K562 (cell line): ENCODE measurements around the gene VPS18. TPM values are rescaled to one million over a fixed set of nuclear protein-coding genes. Genes with fewer than 3 reads are reported as not detected.

Source experiments
- ATAC-seq: fragments of 200-7000 bp; cut with Tn5 transposase; 3 replicates; pipeline ENCODE4 v1.9.1; 2020; ENCODE audit warnings: moderate library complexity
- BruUV-seq: library from RNA; stranded (reverse); fragments of 400-500 nt; replicated peaks from 2 replicates; lab custom pipeline; 2021; lab: Mats Ljungman, UMichigan
- CTCF ChIA-PET: fragments of 300-600 bp; formaldehyde crosslinking; extraction: SDS; loops from one replicate; lab custom pipeline; 2021; ENCODE audit warnings: low intra/inter-chr PET ratio; lab: Yijun Ruan, JAX
- POLR2A ChIA-PET: fragments of 300-600, 350-650 bp; sonication (Branson Sonifier 250); formaldehyde crosslinking; extraction: SDS; loops from one replicate; lab custom pipeline; 2021; ENCODE audit warnings: antibody characterized with exemption, inconsistent platforms; lab: Yijun Ruan, JAX
- DNase-seq, 4 experiments: peaks; one replicate each; pipeline versions ENCODE4 v3.0.0 to v3.0.0-alpha.2; 2011 to 2018; ENCODE audit warnings: low spot score in 3 of 4, mixed read lengths in 3 of 4; ENCODE audit errors: extremely low read depth in 1 of 4
- FAIRE-seq: peaks from 2 replicates; lab custom pipeline; 2011; peaks lifted over from hg19 to GRCh38; lab: Jason Lieb, UNC
- H2AFZ ChIP-seq: 2 replicates; pipeline ENCODE4 v1.6.0; 2011; ENCODE audit warnings: low read depth, low read length, control low read depth, inconsistent platforms
- H3K27ac ChIP-seq: fragments of 200-600 bp; 3 replicates; pipeline ENCODE4 v1.8.0; 2011; ENCODE audit warnings: low read depth, mild to moderate bottlenecking, control low read depth, inconsistent platforms, low read length, moderate library complexity, mixed read lengths; ENCODE audit errors: extremely low read depth
- H3K27me3 ChIP-seq, 2 experiments: fragments of 300-600 bp in 1 of 2; 2 replicates in 1 of 2; 3 replicates in 1 of 2; pipeline versions ENCODE4 v1.6.0 to v1.8.0; 2011; ENCODE audit warnings: inconsistent platforms in 2 of 2, low read length in 2 of 2, mild to moderate bottlenecking in 1 of 2, mixed read lengths in 1 of 2, moderate library complexity in 1 of 2; ENCODE audit not compliant: control insufficient read depth in 2 of 2, insufficient read depth in 2 of 2
- H3K36me3 ChIP-seq: fragments of 300-600 bp; 3 replicates; pipeline ENCODE4 v1.8.0; 2011; ENCODE audit warnings: mild to moderate bottlenecking, low read length, inconsistent platforms; ENCODE audit not compliant: control insufficient read depth, insufficient read depth
- H3K4me1 ChIP-seq, 2 experiments: fragments of 200-600 bp in 1 of 2; replicated peaks in 1 of 2; 2 replicates in 1 of 2; 3 replicates in 1 of 2; pipeline versions ENCODE4 v1.5.1 to v1.8.0; 2011; ENCODE audit warnings: inconsistent platforms in 2 of 2, low read length in 2 of 2, mild to moderate bottlenecking in 1 of 2, mixed read lengths in 1 of 2, moderate library complexity in 1 of 2; ENCODE audit not compliant: control insufficient read depth in 2 of 2, insufficient read depth in 2 of 2
- H3K4me2 ChIP-seq: 2 replicates; pipeline ENCODE4 v1.6.1; 2011; ENCODE audit warnings: low read length, control low read depth, inconsistent platforms, mixed read lengths; ENCODE audit not compliant: insufficient read depth
- H3K4me3 ChIP-seq: fragments of 200-600 bp; sonication (generic), shearing (Covaris generic); 2 replicates; pipeline ENCODE4 v1.5.1; 2016; ENCODE audit warnings: control low read depth, inconsistent platforms
- H3K79me2 ChIP-seq: fragments of 200-600 bp; 3 replicates; pipeline ENCODE4 v1.8.0; 2011; ENCODE audit warnings: low read length, inconsistent platforms; ENCODE audit not compliant: control insufficient read depth, insufficient read depth
- H3K9ac ChIP-seq, 2 experiments: 2 replicates each; pipeline versions ENCODE4 v1.6.0 to v1.6.1; 2011; ENCODE audit warnings: low read depth in 2 of 2, low read length in 2 of 2, control low read depth in 1 of 2, inconsistent platforms in 1 of 2, mild to moderate bottlenecking in 1 of 2, mixed read lengths in 1 of 2; ENCODE audit not compliant: insufficient read depth in 1 of 2
- H3K9me1 ChIP-seq: one replicate; pipeline ENCODE4 v1.6.0; 2011; ENCODE audit warnings: inconsistent platforms, mild to moderate bottlenecking, low read length, moderate library complexity; ENCODE audit not compliant: control insufficient read depth, insufficient read depth
- H3K9me3 ChIP-seq: replicated peaks from 2 replicates; pipeline ENCODE4 v1.5.1; 2011; ENCODE audit warnings: low read depth, low read length, inconsistent platforms; ENCODE audit not compliant: control insufficient read depth, insufficient read depth
- H4K20me1 ChIP-seq: replicated peaks from 2 replicates; pipeline ENCODE4 v1.6.1; 2011; ENCODE audit warnings: low read length, inconsistent platforms, mixed read lengths; ENCODE audit not compliant: control insufficient read depth, insufficient read depth
- ADNP ChIP-seq: fragments of 200-800 bp; sonication (Bioruptor generic); IDR thresholded peaks from 2 replicates; pipeline ENCODE4 v1.6.1; 2016; ENCODE audit warnings: missing genetic modification characterization, missing compliant biosample characterization
- ARID1B ChIP-seq: fragments of 450-650 bp; IDR thresholded peaks from 2 replicates; pipeline ENCODE4 v1.6.1; 2016; ENCODE audit warnings: antibody characterized with exemption, mild to moderate bottlenecking, inconsistent platforms
- CBFA2T3 ChIP-seq: fragments of 450-650 bp; IDR thresholded peaks from 2 replicates; pipeline ENCODE4 v1.6.1; 2017
- E2F4 ChIP-seq: sonication (generic); formaldehyde crosslinking; IDR thresholded peaks from 2 replicates; pipeline ENCODE4 v1.8.0; 2022; ENCODE audit warnings: mild to moderate bottlenecking, low read depth, missing genetic modification reagents
- HMBOX1 ChIP-seq: sonication (generic); IDR thresholded peaks from 2 replicates; pipeline ENCODE4 v1.6.1; 2016
- KAT2B ChIP-seq: IDR thresholded peaks from one replicate; pipeline ENCODE4 v1.6.1; 2012; ENCODE audit warnings: low read depth, mild to moderate bottlenecking, control low read depth, inconsistent platforms, low read length, moderate library complexity
- MEIS2 ChIP-seq: fragments of 450-650 bp; IDR thresholded peaks from 2 replicates; pipeline ENCODE4 v1.6.1; 2014; ENCODE audit warnings: mild to moderate bottlenecking; ENCODE audit not compliant: partially characterized antibody
- MNT ChIP-seq, 2 experiments: fragments of 450-650 bp; conservative IDR thresholded peaks; 2 replicates each; pipeline ENCODE4 v1.6.1; 2017; ENCODE audit warnings: mild to moderate bottlenecking in 2 of 2, moderate library complexity in 2 of 2
- NFIC ChIP-seq: fragments of 450-650 bp; IDR thresholded peaks from 2 replicates; pipeline ENCODE4 v1.6.1; 2017; ENCODE audit warnings: mild to moderate bottlenecking, inconsistent platforms
- RBFOX2 ChIP-seq: fragments of 200-400 bp; formaldehyde crosslinking; IDR thresholded peaks from 2 replicates; pipeline ENCODE4 v1.6.1; 2017; ENCODE audit warnings: low read depth, mild to moderate bottlenecking, low read length, moderate library complexity
- RBM15 ChIP-seq: fragments of 200-400 bp; formaldehyde crosslinking; IDR thresholded peaks from 2 replicates; pipeline ENCODE4 v1.6.1; 2018; ENCODE audit warnings: mild to moderate bottlenecking, low read length, moderate library complexity; ENCODE audit not compliant: insufficient read depth
- TSHZ1 ChIP-seq: fragments of 250-450 bp; sonication (Bioruptor Pico); IDR thresholded peaks from 2 replicates; pipeline ENCODE4 v1.4.0; 2020; ENCODE audit warnings: mild to moderate bottlenecking, moderate library complexity
- ZC3H11A ChIP-seq: IDR thresholded peaks from 2 replicates; pipeline ENCODE4 v1.6.1; 2012; ENCODE audit warnings: low read depth, low read length, improper control_type of control experiment
- ZNF561 ChIP-seq: fragments of 450-650 bp; formaldehyde crosslinking; conservative IDR thresholded peaks from 2 replicates; pipeline ENCODE4 v1.4.0; 2020; ENCODE audit warnings: mild to moderate bottlenecking, moderate library complexity
- ZNF764 ChIP-seq: fragments of 250-450 bp; sonication (Bioruptor Pico); IDR thresholded peaks from 2 replicates; pipeline ENCODE4 v1.4.0; 2020; ENCODE audit warnings: low read depth, mild to moderate bottlenecking, moderate library complexity
- WGBS: fragments of 100-300 bp; shearing (Covaris generic); methylation state at CpG from one replicate; pipeline ENCODE4 v1.1.6; 2016; ENCODE audit warnings: low coverage, mixed read lengths; ENCODE audit not compliant: insufficient coverage; ENCODE audit errors: missing lambda C conversion rate; 5-methylcytosine and 5-hydroxymethylcytosine counted together
- in situ Hi-C: fragments of 300-500 bp; cut with MboI; formaldehyde crosslinking; loops from 4 replicates; pipeline ENCODE4 v1.15.0; 2018; ENCODE audit warnings: inconsistent platforms, mixed read lengths
- intact Hi-C: fragments of 100-400 bp; cut with micrococcal nuclease; formaldehyde crosslinking; loops from 2 replicates; pipeline ENCODE4 v1.14.2; 2022
- polyA plus RNA-seq, 8 experiments: library from polyadenylated mRNA; depleted of rRNA in 4 of 8; stranded (reverse) in 5 of 8; unstranded in 3 of 8; fragments of >200 nt; fragmentation: Nextera tagmentation in 2 of 8; fragmentation: Illumina TruSeq in 1 of 8; extraction: Ambion mirVana in 2 of 8; extraction: Trizol in 1 of 8; gene quantifications; 2 replicates each; pipeline versions ENCODE4 v1.2.1 to v1.2.3, GENCODE V29; 2011 to 2014; ENCODE audit warnings: inconsistent platforms in 1 of 8, missing spikeins in 1 of 8
- total RNA-seq, 7 experiments: library from RNA; depleted of rRNA in 6 of 7; stranded (reverse); fragments of >200 nt in 6 of 7; fragmentation: Illumina TruSeq in 2 of 7; extraction: Trizol in 2 of 7; gene quantifications; 2 replicates each; pipeline versions ENCODE4 v1.2.1 to v1.2.3, GENCODE V29; 2011 to 2021; ENCODE audit warnings: low replicate concordance in 1 of 7

The VPS18 gene
- total and polyA plus RNA-seq, 9 of the 15 experiments (the other 6 are each of a cell fraction or from before 2014, with no cell fraction given): 0.73 to 19.9 (median 8.5) TPM

GRCh38 chr15:40949756-40950207 is 55.5 kb downstream of the VPS18 start:
- Histone ChIP-seq H3K4me3 (no peak overlapping the region), H3K9ac (no peak overlapping the region; a peak in 1 of 4 replicates), H4K20me1 (no peaks in the 10 kb centered on the region), H3K27ac (no peak overlapping the region), H3K27me3 (no peaks in the 10 kb centered on the region; a peak in 1 of 5 replicates), H3K9me3 (no peaks in the 10 kb centered on the region), H3K79me2 (peaks cover 9% of the 10 kb centered on the region; the same call in 2 of the 3 replicates), H3K9me1 (no peaks in the 10 kb centered on the region), H3K4me1 (peaks cover 9 to 23% of the 10 kb centered on the region in 2 experiments; a peak in 4 of 5 replicates), H3K4me2 (no peak overlapping the region), H2AFZ (peak overlapping the region; percentile 78), H3K36me3 (no peaks in the 10 kb centered on the region; the same call in 2 of the 3 replicates)
- ATAC-seq (no peak), DNase-seq (no peak), FAIRE-seq (no peak)
- 26% methylated on average over 7 of the region's 7 CpGs for WGBS
- ChIA-PET CTCF (no interaction called here), POLR2A (interaction anchor here (1.2 kb wide), 1 partner anchor 17 kb away, joined by 4 read pairs; no protein-coding TSS in a partner anchor)
- BruUV-seq: no TSS peak
- in situ Hi-C loops (no loop called here), intact Hi-C loops (no loop called here)
- no peak for TF ChIP-seq RBM15
- TF ChIP-seq CBFA2T3: peak; percentile 34; the same call in 1 of the 2 replicates
- no peak for TF ChIP-seq KAT2B
- no peak for TF ChIP-seq ZC3H11A
- 0 out of 4 replicates have a peak, but pooled peaks of 1 of the 2 experiments have one; percentile 17 for TF ChIP-seq MNT (conservative IDR thresholded peaks at IDR 0.05)
- peak; percentile 27 for TF ChIP-seq MEIS2
- TF ChIP-seq HMBOX1: no peak
- TF ChIP-seq TSHZ1 (CRISPR knock-in tag): no peak
- no peak for TF ChIP-seq ZNF561 (CRISPR knock-in tag)
- TF ChIP-seq ZNF764 (CRISPR knock-in tag): no peak
- TF ChIP-seq NFIC: no peak
- TF ChIP-seq ADNP (tag): no peak
- TF ChIP-seq RBFOX2: no peak
- no peak for TF ChIP-seq E2F4 (CRISPR knock-in tag)
- peak; percentile 45 for TF ChIP-seq ARID1B
